Activated effector memory CD4-positive, alpha-beta T cell treated with Interleukin-2 at 50 U/mL for 16 hours (primary cell): ENCODE measurements around the gene NOX1.

ENCODE experiments used
- DNase-seq: peaks from one replicate; pipeline ENCODE4 v3.0.0-alpha.2; 2020

Gene NOX1

DNA sequence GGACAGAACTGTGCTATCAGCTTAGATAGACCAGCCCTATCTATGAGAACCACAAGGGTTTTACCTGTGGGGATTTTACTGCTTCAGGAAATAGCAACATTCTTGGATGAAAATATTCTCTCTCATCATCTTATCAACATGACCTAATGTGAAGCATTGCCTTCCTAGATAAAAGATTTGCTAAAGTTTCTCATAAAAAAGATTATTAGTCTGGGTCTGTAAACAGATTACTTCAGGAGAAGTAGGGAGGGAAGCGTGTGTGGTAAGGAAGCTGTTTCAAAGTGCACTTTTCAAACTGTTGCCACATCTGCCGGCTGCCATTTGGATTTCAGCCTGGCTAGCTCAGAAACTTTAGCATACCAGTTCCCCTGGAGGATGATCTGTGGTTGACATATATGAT is at the start of gene NOX1:
TSS of gene NOX1 (minus strand) at position 35 of the 400 bp plus-strand sequence. CDS start 220 bp downstream, outside the sequence.
- DNase-seq = no peak

DNA sequence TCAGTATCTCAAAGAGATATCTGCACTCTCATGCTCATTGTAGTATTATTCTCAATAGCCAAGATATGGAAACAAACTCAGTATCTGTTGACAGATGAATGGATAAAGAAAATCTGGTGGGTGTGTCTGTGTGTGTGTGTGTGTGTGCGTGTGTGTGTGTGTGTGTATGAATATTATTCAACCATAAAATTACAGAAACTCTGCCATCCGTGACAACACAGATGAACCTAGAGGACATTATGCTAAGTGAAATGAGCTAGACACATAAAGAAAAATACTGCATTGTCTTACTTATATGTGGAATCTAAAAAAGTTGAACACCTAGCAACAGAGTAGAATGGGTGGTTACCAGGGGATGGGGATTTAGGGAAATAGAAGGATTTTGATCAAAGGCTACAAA is 41.4 kb upstream of the NOX1 start:
- DNase-seq = no peak

DNA sequence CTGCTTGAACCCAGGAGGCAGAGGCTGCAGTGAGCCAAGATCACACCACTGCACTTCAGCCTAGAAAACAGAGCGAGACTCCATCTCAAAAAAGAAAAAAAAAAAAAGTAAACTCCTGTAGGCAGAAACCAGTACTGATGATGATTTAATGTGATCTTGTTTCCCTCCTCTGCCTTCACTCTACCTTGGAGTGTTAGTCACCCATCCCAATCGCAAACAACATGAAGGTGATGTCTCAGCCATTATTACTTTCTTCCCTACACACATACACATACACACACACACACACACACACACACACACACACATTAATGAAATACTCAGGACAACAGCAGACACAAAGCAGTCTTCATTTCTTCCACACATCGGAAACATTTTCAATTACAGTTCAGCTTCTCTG is 39.0 kb upstream of the NOX1 start:
- no peak for DNase-seq

DNA sequence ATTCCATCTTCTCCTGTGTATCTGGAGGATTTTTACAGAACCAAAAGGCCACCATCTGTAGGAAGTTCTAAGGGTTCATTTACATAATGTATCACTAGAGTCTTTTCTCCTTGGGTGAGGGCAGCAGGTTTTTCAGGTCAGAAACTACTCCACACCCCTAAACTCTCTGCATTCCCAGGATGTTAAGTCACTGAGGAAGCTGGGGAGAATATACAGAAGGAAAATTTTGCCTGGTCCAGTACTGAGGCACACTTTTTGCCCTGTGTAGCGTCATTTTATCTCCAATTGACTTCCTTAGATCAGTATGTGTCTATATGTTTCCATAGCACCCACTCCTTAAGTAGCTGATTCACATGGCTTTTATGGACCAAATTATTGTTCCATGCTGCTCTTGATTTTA is 37.6 kb upstream of the NOX1 start:
- no peak for DNase-seq

DNA sequence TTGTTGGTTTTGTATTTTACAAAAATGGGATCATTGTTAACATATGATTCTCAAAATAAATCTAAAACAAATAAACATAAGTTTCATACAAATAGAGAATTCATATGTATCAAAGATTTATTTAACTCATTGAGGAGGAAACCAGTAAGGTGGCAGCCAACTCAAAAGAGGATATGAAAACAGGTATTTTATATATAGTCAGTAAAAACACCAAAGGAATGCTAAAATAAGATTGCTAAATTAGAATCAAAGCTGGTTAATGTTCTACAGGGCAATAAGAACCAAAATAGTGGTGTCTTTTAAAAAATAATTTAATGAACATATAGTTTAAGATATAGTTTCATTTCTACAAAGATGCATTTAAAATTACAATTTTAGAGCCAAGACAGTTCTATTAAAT is 31.5 kb upstream of the NOX1 start:
- no peak for DNase-seq

DNA sequence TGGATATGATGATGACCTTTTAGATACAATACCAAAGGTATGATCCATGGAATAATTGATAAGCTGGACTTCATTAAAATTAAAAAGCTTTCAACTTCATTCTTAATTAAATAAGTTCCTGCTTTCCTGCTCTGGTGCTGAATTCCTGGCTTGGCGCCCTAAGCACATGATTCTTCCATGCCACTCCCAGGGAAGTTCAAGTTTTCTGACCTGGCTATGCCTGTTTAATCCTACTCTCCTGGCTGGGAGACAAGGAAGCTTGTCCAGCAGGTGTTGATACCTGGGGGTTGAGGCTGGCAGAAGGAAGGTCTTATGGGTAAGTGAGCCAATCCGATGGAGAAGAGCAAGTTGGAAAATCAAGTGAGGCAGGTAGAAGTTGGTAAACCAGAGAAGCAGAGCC is 30.3 kb upstream of the NOX1 start:
- DNase-seq = no peak

DNA sequence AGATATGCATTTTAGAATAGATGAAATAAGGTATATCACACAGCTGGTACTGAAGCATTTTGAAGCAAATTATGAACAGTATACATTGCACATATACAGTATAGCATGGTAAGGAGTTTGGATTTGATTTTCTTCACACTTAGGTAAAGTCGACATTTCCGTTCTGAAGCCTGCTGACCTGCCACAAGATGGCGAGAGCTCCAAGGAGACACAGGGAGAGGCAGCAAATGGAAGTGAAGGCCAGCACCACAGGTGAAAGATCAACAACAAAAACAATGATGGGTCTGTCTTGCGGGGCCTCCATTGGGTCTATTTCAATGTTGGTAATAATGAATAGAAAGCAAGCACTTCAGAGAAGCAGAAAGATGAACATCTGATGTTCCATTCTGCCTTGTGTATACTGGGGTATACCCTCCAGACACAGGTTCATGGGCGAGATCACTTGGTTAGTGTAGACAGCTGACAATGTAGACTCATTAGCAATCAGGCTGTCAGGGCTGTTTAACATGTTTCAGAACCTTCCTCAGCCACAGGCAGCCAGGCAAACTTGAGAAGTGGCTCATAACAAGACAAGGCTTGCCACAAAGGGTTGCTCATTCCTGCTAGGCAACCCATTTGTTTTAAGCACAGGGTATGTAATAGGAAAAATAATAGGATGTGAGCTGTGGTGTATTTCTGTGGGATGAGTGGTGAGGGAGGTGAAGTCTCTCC is 21.4 kb upstream of the NOX1 start:
- no peak for DNase-seq

DNA sequence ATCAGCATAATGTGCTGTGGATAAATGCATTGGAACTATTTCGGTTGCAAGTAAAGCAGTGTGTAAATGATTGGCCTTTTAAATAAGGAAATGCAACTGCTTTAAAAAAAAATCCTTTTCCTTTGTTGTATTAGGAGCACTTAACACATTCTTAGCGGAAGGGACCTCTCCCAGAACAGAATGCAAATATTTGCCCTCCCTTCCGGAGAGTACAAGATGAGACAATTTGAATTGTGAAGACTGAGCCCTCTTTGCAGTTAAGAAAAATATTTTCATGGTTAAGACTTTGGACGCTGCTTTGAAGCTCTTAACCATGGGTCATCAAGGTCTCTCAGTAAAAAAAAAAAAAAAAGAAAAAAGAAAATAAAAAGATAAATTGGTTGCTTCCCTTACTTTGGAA is 9.5 kb upstream of the NOX1 start:
- DNase-seq = no peak

DNA sequence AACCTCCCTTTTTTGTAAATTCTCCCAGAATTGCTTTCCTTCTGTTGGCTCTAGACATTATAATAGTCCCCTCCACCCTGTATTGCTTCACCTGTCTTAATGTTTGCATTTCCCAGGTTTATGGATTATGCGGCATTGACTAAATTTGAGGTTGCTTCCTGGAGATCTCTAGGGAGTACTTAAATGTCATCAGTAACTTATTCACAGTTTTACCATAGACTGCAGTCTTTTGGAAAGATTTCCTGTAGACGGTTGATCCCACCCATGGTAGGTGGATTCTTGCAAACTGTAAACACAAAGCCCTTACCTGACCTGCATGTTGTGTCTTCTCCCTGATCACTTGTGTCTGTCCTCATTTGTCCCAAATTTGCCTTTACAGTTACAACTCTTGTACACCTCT is 6.2 kb upstream of the NOX1 start:
- no peak for DNase-seq

DNA sequence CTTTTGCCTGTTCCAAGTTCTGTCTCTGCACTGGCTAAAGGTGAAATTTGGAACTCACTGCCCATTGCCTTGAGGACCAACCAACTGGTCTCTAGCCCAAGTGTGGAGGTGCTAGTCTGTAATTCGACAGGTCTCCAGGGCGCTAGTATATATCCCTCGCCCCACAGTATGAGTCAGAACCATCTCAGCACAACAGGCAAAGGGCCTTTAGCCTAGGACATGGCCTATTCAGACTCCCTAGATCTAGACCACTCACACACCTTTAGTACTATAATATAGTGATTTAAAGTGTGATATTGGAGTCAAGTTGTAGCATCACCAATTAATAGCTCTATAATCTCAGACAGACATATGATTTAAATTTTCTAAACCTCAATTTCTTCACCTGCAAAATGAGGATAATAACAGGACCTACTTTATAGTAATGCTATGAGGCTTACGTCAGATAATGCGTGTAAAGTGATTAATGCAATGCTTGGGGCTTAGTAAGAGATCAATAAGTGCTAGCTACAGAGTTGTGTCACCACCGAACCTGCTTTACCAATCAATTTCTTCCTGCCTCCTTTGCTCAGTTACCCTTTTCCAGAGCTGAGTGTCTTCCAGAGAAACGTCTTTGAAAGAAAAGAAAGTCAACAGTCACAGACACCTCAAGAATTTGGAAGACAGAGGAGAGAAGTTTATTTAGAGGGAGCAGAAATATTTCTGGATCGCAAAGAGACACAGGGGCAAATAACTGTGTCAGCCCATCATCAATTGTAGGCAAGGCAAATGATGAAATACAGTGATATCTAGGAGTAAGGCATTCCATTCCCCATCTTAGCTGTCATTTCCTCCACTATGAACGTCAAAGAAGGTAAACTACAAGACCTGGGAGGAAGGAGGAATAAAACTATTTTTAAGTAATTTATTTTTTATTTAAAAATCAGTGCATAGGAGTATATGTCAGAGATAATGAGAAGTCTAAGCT is 2.3 kb downstream of the NOX1 start:
- no peak for DNase-seq

DNA sequence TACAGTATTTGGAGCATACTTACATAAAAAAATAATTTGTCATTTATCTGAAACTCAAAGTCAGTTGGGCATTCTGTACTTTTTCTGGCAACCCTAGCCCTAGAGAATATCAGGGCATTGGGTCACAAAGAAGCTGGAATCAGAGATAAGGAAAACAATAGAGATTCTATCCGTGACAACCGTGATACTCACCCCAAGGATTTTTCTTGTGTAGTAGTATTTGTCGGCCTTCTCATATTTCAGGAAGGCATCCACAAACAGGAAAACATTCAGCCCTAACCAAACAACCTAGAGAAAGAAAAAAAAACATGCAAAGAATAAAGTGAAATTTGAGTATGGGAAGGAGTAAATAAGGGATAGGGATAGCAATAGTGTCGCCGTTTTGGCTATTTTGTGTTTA is 3.6 kb downstream of the NOX1 start:
- no peak for DNase-seq

DNA sequence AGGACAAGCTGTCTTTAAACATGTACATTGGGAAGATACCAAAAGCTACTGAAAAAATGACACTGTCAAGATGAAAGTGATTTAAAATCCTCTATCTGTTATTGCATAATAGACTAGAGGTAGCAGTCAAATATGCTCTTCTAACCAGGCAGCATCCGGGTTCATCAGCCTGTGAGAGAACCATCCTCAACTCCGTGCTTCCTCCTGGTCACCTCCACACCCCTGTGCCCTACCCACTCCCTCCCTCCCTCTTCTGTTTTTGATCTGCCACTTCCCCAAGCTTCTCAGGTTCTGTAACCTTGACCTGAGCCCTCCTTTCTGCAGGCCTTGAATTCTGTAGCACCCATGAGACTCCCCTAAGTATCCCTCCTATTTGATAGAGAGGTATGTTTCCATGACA is 5.9 kb downstream of the NOX1 start:
- DNase-seq = no peak

DNA sequence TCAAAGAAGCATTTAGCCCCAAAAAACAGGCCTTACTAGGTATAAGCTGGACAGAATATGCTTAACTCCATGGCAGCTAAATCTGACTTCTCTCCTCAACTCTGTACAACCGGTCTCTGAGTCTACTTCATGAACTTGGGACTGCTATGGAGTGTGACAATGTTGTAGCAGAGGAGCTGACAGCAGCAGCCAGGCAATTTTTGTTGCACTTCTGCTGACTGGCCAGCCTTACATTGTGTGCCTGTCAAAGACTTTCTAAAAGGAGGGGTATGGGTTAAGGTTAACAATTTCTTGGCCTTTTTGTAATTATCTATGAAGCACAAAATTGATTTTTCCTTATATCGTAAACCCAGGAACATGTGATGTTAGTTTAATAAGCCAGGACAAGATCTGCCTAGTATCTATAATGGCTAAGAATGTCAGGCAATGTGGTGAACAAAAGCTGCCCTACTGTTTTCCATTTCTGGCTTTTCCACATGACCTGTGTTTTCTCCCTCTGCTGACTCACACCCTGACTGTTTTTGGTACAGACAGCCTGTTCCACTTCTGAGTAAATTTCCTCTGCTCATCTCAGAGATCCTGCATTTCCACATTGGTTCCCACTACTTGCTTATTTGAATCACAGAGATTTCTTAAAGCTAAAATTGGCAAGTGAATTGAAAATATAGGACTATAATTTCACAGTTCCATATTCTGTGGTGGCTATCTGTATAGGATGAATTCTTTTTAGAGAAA is 9.3 kb downstream of the NOX1 start:
- no peak for DNase-seq

DNA sequence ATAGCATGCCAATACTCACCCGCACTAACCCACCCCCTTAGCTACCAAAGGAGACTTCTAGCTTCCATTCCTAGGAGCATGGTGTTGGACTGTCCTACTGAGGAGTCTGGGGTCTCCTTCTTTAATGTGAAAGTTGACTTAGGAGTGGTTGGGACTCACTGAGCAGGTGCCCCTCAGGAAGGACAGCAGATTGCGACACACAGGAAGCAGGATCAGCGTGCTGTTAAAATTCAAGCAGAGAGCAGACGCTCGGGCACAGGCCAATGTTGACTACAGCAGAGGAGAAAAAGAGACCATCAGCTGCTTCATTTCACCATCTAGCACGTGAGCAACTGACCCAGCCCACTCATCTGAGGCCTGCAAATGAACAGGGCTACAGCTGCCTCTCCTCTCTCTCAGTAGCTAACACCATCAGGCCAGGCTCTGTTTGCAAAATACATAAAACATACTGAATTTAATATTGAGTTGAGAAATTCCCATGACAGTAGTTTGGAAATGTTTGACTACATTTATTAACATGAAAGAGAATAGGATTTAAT is 10.8 kb downstream of the NOX1 start:
- DNase-seq = no peak

DNA sequence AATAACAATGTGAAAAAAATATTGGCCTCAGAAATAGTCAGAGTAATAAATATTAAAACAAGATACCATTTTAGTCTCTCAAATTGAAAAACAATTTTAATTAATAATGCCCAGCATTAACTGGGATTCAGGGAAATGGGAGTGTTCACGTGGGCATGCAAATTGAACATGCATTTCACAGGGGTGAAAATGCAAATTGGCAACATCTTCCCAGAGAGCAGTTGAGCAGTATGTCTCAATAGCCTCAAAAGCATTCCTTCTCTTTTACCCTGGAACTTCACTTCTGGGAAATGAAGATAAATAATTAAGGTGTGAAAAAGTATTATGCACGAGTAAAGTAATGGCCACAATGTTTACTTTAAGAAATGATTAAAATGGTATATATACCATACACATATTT is 21.3 kb downstream of the NOX1 start:
- DNase-seq = no peak

DNA sequence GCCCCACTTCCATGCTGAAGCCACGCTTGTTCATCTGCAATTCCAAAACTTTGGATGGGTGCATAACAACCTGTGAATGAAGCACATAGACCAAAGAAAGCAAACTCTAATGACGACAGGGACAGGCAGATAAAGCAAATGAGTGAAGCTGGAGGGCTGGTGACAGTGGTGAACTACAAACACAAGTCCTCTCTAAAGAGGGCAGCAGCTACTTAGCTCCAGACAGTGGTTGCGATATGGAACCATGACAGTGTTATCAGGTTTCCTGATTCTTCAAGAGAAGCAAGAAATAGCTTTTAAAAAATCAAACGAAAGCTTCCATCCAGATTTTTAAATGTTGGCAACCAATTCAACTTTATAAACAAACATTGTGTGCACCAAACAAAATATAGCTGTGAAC is 23.8 kb downstream of the NOX1 start:
- DNase-seq = no peak

DNA sequence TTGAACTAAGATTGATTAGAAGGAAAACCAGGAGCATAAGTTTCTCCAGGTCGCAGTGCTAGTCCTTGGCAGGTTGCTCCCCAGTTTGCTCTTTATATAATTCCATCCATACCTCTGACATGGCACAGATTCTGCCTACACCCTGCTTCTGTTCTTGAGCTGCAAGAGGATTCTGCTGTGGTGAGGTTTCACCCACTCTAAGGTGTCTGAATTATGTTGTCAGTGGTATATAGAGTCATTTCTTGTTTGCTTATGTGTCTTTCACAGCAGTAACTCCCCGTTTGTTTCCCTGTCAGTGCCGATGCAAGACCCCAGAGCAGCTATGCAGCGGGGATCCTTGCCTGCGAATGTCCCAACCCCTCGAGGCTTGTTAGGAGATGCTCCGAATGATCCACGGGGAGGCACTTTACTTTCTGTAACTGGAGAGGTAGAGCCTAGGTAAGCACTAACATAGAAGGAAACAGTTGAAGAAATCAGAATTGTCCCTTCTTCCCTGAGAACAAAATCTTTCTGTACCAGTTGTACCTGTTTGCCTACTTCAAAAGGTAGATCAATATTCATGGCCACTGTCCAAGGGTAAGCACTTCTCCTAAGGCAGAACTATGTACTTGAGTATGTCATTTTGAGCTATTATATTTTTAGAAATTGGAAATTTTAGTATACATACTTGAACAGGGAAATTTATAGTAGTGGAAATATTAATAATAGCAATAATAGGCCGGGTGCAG is 42.8 kb downstream of the NOX1 start:
- DNase-seq = no peak

DNA sequence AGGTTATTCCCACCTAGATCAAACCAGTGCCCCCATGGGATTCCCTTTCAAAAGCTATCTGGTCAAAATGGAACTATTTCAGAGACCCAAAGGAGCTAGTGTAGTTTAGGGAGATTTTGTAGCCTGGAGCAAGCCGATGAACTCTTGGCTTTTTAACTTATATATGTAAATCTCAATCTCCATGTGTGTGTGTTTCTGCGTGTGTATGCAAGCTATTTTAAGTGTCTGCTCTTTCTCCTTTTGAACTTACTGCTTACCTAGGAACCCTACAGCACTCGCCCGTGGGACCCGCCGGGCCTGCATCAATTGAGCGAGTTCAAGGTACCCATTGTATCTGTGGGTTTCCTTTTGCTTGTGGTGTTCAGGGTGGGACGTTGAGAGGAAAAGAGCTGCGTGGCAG is 43.6 kb downstream of the NOX1 start:
- DNase-seq = no peak

DNA sequence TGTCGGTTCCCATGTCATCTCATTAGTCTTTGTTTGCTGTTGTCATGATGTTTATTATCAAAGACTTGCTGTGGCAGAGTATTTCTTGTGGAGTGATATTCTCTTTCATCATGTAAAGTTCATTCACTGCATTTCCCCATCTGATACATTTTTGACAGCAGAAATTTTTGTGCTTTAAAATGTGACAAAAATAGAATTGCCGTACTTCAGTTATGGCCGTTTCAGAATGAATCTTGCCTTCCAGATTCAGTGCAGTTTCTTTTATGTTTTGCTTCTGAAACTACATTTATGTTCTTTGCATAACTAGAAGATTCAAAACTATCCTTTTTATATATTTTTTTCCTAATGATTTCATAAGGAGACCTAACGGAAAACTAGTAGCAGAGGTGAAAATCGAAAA is 44.0 kb downstream of the NOX1 start:
- no peak for DNase-seq

DNA sequence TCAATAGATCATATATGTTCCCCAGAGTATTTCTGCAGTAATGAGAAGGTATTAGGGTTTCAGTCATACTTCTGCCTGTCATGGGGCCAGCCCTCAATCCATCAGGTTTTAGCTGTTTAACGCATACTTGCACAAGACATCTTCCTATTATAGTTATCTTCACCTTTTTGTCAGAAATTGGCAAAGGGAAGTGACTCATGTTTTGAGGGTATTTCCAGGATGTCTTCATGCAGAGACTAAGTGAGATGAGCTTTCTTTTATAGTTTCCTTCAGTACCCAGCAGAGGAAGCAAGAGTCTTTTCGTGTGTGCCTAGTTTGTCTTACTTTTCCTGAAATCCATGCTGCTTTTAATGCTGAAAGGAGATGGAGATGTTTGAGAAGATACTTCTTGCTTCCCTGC is 44.4 kb downstream of the NOX1 start:
- DNase-seq = no peak

DNA sequence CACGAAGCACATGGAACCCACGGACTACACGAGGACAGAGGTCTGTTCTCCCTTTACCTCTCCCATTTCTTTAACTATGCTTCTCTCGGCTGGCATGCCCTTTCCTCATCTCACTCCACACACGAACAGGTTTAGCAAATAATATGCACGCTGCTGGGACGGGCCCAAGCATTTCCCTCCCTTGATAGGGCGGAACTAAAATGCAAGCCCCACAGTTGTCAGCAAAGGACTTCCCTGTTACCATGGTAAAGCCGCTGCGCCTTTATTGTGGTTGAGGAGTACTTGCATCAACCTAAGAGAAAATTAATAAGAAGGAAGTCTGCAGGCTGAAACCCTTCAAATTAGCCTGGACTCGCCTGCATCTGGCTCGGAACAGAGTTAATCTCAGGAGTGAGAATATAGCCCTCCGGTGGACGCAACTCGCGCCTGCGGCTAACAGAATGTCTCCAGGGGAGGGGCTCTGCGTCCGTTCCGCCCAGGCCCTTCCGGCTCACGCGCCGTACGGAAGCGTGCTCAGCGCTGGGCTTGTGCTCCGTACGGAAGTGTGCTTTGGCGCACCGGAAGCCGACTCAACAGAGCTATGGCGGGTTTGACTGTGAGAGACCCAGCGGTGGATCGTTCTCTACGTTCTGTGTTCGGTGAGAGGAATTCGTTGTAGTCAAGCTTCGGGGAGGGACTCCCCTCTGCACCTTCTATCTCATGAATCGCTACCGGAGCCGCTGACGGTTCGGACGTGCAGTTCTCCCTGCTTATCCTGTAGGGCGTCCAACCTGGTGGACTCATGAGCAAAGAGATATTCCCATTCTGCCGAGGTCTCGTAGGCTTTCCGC is 54.1 kb downstream of the NOX1 start, which contains the start of gene CSTF2:
TSS of gene CSTF2 (plus strand) at position 555 of the 830 bp plus-strand sequence. CDS start at position 581, 26 bp downstream.
- DNase-seq = peak; percentile 71

DNA sequence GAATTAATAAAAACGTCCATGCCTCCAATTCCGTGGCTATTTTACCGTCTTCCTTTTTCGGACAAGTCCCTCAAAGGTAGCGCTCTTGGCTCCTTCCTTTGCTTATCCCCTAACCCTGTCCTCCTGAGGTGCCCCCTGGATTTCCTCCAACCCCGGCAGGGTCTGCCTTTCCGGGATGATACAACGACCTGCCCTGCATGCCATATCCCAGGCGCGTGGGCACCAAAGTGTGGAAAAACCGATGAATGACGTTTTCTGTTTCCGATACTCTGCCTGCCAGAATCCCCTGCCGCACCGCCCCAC is 54.7 kb downstream of the NOX1 start:
- DNase-seq = no peak
